ENCODE data around the gene KRTAP10-4.
"Not testable (repeated sequence)": the region's sequence is repeated elsewhere in the genome, so short reads cannot be mapped to it uniquely, and the experiment has no call there.

The KRTAP10-4 gene

DNA sequence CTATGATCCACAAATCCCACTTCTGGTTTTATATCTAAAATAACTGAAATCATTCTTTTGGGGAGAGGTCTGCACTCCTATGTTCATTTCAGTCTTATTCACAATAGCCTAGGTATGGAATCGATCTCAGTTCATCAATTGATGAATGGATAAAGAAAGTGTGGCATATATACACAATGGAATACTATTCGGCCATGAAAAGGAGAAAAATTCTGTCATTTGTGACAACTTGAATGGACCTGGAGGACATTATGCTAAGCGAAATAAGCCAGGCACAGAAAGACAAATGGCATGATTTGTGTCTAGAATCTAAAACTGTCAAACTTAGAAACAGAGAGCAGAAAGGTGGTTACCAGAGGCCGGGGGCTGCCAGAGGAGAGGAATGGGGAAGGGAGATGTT lies 33.0 kb downstream of the KRTAP10-4 start:
- Histone ChIP-seq H3K14ac (ENCODE audit: low read length) (no peak overlapping the region), H3K36me3 (replicated peaks in 1 of 2; ENCODE audit: control insufficient read depth in 2 of 2, insufficient read depth in 2 of 2, low read length in 2 of 2) (no peaks in the 10 kb centered on the region), H3K4me1 (ENCODE audit: control insufficient read depth in 2 of 2, insufficient read depth in 1 of 2, low read depth in 1 of 2, low read length in 2 of 2) (no peaks in the 10 kb centered on the region), H2BK5ac (ENCODE audit: low read length) (no peak overlapping the region), H3K9me3 (replicated peaks in 1 of 2; ENCODE audit: control insufficient read depth in 2 of 2, insufficient read depth in 1 of 2, low read depth in 1 of 2, low read length in 2 of 2) (peaks cover 3 to 5% of the 10 kb centered on the region in 2 donors), H3K4me2 (ENCODE audit: insufficient read depth, low read length, poor library complexity, severe bottlenecking) (no peak overlapping the region), H4K91ac (ENCODE audit: low read depth, low read length, poor library complexity) (no peak overlapping the region), H3K27me3 (ENCODE audit: control insufficient read depth in 3 of 3, insufficient read depth in 3 of 3, low read depth in 1 of 3, low read length in 3 of 3) (peaks cover 0 to 4% (median 0%) of the 10 kb centered on the region in 3 experiments), H3K4me3 (ENCODE audit: low read length in 2 of 2) (no peak overlapping the region), H2AFZ (ENCODE audit: low read length) (no peak overlapping the region), H3K4ac (ENCODE audit: low read length) (no peak overlapping the region), H2AK5ac (ENCODE audit: low read depth, low read length) (no peak overlapping the region), H3K79me1 (ENCODE audit: low read depth, low read length) (no peaks in the 10 kb centered on the region), H2BK15ac (ENCODE audit: low read length) (no peak overlapping the region), H2BK12ac (ENCODE audit: low read length) (no peak overlapping the region), H3K27ac (replicated peaks; ENCODE audit: low read length) (no peak overlapping the region), H4K8ac (ENCODE audit: low read depth, low read length) (no peak overlapping the region), H3K23ac (ENCODE audit: low read depth, low read length, poor library complexity) (no peak overlapping the region), H2BK120ac (ENCODE audit: low read depth, low read length) (no peak overlapping the region), H3K18ac (ENCODE audit: low read length) (no peak overlapping the region), H3K9ac (ENCODE audit: low read depth, low read length, poor library complexity) (no peak overlapping the region)
- DNase-seq (ENCODE audit: low spot score): no peak
- no CpG with 5 or more reads among the region's 4 CpGs for WGBS, 2 donors (ENCODE audit: extremely low coverage in 2 of 2, insufficient read length in 2 of 2, insufficient replicate concordance in 1 of 2)

DNA sequence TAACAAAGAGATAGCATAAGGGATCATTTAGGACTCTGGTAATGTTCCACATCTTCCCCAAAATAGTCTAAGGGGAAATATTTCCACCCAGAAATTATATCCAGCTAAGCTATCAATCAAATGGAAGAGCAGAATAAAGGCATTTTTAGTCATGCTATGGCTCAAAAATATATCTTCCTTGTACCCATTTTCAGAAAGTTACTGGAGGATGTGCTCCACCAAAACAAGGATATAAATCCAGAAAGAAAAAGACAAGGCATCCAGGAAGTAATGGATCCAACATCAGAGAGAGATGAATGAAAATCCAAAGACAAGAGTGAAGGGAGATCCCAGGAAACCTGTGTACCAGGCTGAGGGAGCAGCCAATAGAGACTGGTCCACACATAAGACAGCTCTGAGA lies 35.7 kb downstream of the KRTAP10-4 start:
- Histone ChIP-seq H4K8ac (ENCODE audit: low read depth, low read length) (no peak overlapping the region), H3K36me3 (replicated peaks in 1 of 2; ENCODE audit: control insufficient read depth in 2 of 2, insufficient read depth in 2 of 2, low read length in 2 of 2) (no peaks in the 10 kb centered on the region), H3K4me3 (ENCODE audit: low read length in 2 of 2) (no peak overlapping the region)

DNA sequence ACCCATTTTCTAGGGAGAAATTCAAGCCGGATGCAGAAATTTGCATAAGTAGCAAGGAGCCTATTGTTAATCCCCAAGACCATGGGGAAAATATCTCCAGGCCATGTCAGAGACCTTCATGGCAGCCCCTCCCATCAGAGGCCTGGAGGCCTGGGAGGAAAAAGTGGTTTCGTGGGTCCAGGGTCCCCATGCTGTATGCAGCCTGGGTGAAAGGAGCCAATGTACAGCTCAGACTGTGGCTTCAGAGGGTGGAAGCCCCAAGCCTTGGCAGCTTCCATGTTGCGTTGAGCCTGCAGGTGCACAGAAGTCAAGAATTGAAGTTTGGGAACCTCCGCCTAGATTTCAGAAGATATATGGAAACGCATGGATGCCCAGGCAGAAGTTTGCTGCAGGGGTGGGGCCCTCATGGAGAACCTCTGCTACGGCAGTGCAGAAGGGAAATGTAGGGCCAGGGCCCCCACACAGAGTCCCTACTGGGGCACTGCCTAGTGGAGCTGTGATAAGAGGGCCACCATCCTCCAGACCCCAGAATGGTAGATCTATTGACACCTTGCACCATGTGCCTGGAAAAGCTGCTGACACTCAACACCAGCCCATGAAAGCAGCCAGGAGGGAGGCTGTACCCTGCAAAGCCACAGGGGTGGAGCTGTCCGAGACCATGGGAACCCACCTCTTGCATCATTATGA lies 36.8 kb downstream of the KRTAP10-4 start:
- H3K4me1 ChIP-seq (ENCODE audit: control insufficient read depth in 2 of 2, insufficient read depth in 1 of 2, low read depth in 1 of 2, low read length in 2 of 2); H3K4me3 ChIP-seq (ENCODE audit: low read length in 2 of 2); H4K91ac ChIP-seq (ENCODE audit: low read depth, low read length, poor library complexity); H3K27ac ChIP-seq (replicated peaks; ENCODE audit: low read length); H3K9ac ChIP-seq (ENCODE audit: low read depth, low read length, poor library complexity); H4K8ac ChIP-seq (ENCODE audit: low read depth, low read length); H3K23ac ChIP-seq (ENCODE audit: low read depth, low read length, poor library complexity); H2BK12ac ChIP-seq (ENCODE audit: low read length); H3K18ac ChIP-seq (ENCODE audit: low read length); H3K27me3 ChIP-seq (ENCODE audit: control insufficient read depth in 3 of 3, insufficient read depth in 3 of 3, low read depth in 1 of 3, low read length in 3 of 3); H2BK120ac ChIP-seq (ENCODE audit: low read depth, low read length); H3K79me1 ChIP-seq (ENCODE audit: low read depth, low read length); DNase-seq (ENCODE audit: low spot score); H2AK5ac ChIP-seq (ENCODE audit: low read depth, low read length); H3K4ac ChIP-seq (ENCODE audit: low read length); H3K14ac ChIP-seq (ENCODE audit: low read length); H2BK15ac ChIP-seq (ENCODE audit: low read length); H3K9me3 ChIP-seq (replicated peaks in 1 of 2; ENCODE audit: control insufficient read depth in 2 of 2, insufficient read depth in 1 of 2, low read depth in 1 of 2, low read length in 2 of 2); H3K36me3 ChIP-seq (replicated peaks in 1 of 2; ENCODE audit: control insufficient read depth in 2 of 2, insufficient read depth in 2 of 2, low read length in 2 of 2); H2AFZ ChIP-seq (ENCODE audit: low read length); H2BK5ac ChIP-seq (ENCODE audit: low read length); H3K4me2 ChIP-seq (ENCODE audit: insufficient read depth, low read length, poor library complexity, severe bottlenecking): not testable (repeated sequence)
- WGBS, 2 donors (ENCODE audit: extremely low coverage in 2 of 2, insufficient read length in 2 of 2, insufficient replicate concordance in 1 of 2): no CpG with 5 or more reads among the region's 7 CpGs

More for the DNA sequence above, 35.7 kb downstream of the KRTAP10-4 start:
- no peak overlapping the region for H3K18ac ChIP-seq (ENCODE audit: low read length)
- no peaks in the 10 kb centered on the region for H3K4me1 ChIP-seq (ENCODE audit: control insufficient read depth in 2 of 2, insufficient read depth in 1 of 2, low read depth in 1 of 2, low read length in 2 of 2)
- H3K23ac ChIP-seq (ENCODE audit: low read depth, low read length, poor library complexity): no peak overlapping the region
- no peak overlapping the region for H3K4me2 ChIP-seq (ENCODE audit: insufficient read depth, low read length, poor library complexity, severe bottlenecking)
- no peak overlapping the region for H2BK5ac ChIP-seq (ENCODE audit: low read length)
- H3K9me3 ChIP-seq (replicated peaks in 1 of 2; ENCODE audit: control insufficient read depth in 2 of 2, insufficient read depth in 1 of 2, low read depth in 1 of 2, low read length in 2 of 2): peaks cover 3 to 8% of the 10 kb centered on the region in 2 donors
- no peak overlapping the region for H2AK5ac ChIP-seq (ENCODE audit: low read depth, low read length)
- peaks cover 0 to 2% (median 0%) of the 10 kb centered on the region in 3 experiments for H3K27me3 ChIP-seq (ENCODE audit: control insufficient read depth in 3 of 3, insufficient read depth in 3 of 3, low read depth in 1 of 3, low read length in 3 of 3)
- H3K27ac ChIP-seq (replicated peaks; ENCODE audit: low read length): no peak overlapping the region
- no peak overlapping the region for H3K4ac ChIP-seq (ENCODE audit: low read length)
- H3K79me1 ChIP-seq (ENCODE audit: low read depth, low read length): no peaks in the 10 kb centered on the region
- H3K9ac ChIP-seq (ENCODE audit: low read depth, low read length, poor library complexity): no peak overlapping the region
- no peak overlapping the region for H4K91ac ChIP-seq (ENCODE audit: low read depth, low read length, poor library complexity)
- H2BK12ac ChIP-seq (ENCODE audit: low read length): no peak overlapping the region
- H2BK15ac ChIP-seq (ENCODE audit: low read length): no peak overlapping the region
- no peak overlapping the region for H3K14ac ChIP-seq (ENCODE audit: low read length)
- H2AFZ ChIP-seq (ENCODE audit: low read length): no peak overlapping the region
- no peak overlapping the region for H2BK120ac ChIP-seq (ENCODE audit: low read depth, low read length)
- DNase-seq (ENCODE audit: low spot score): no peak

DNA sequence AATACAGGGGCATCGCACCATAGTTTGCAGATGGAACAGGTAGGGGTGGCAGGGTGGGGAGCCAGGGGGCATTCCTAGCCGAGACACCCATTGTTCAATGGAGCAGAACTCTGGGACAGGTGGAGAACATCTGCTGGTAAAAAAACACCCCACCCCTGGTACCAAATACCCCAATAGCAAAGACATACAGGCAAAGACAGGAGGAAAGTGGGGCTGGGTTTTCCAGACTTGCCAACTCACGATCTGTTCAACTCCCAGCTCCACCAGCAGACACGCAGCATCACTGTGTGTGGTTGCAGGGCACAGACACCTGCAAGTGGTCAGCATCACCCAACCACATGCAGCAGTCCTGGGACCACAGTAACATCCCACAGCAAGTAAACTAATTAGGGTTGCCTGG lies 38.0 kb downstream of the KRTAP10-4 start:
- no peaks in the 10 kb centered on the region for H3K4me1 ChIP-seq (ENCODE audit: control insufficient read depth in 2 of 2, insufficient read depth in 1 of 2, low read depth in 1 of 2, low read length in 2 of 2)
- H3K27me3 ChIP-seq (ENCODE audit: control insufficient read depth in 3 of 3, insufficient read depth in 3 of 3, low read depth in 1 of 3, low read length in 3 of 3): no peaks in the 10 kb centered on the region
- no peak overlapping the region for H4K8ac ChIP-seq (ENCODE audit: low read depth, low read length)
- H3K36me3 ChIP-seq (replicated peaks in 1 of 2; ENCODE audit: control insufficient read depth in 2 of 2, insufficient read depth in 2 of 2, low read length in 2 of 2): no peaks in the 10 kb centered on the region
- no peaks in the 10 kb centered on the region for H3K79me1 ChIP-seq (ENCODE audit: low read depth, low read length)
- H2AFZ ChIP-seq (ENCODE audit: low read length): no peak overlapping the region
- H3K9ac ChIP-seq (ENCODE audit: low read depth, low read length, poor library complexity): no peak overlapping the region
- H3K4me3 ChIP-seq (ENCODE audit: low read length in 2 of 2): peak overlapping the region in 1 of 2 donors; percentile 22
- H2BK12ac ChIP-seq (ENCODE audit: low read length): no peak overlapping the region
- no peak for DNase-seq (ENCODE audit: low spot score)
- H2BK120ac ChIP-seq (ENCODE audit: low read depth, low read length): no peak overlapping the region
- H3K27ac ChIP-seq (replicated peaks; ENCODE audit: low read length): no peak overlapping the region
- H3K14ac ChIP-seq (ENCODE audit: low read length): no peak overlapping the region
- H2BK5ac ChIP-seq (ENCODE audit: low read length): no peak overlapping the region
- H3K4me2 ChIP-seq (ENCODE audit: insufficient read depth, low read length, poor library complexity, severe bottlenecking): no peak overlapping the region
- no peak overlapping the region for H2AK5ac ChIP-seq (ENCODE audit: low read depth, low read length)
- WGBS, 2 donors (ENCODE audit: extremely low coverage in 2 of 2, insufficient read length in 2 of 2, insufficient replicate concordance in 1 of 2): no CpG with 5 or more reads among the region's 4 CpGs
- peaks cover 3 to 8% of the 10 kb centered on the region in 2 donors for H3K9me3 ChIP-seq (replicated peaks in 1 of 2; ENCODE audit: control insufficient read depth in 2 of 2, insufficient read depth in 1 of 2, low read depth in 1 of 2, low read length in 2 of 2)
- no peak overlapping the region for H3K18ac ChIP-seq (ENCODE audit: low read length)
- H4K91ac ChIP-seq (ENCODE audit: low read depth, low read length, poor library complexity): no peak overlapping the region
- H3K4ac ChIP-seq (ENCODE audit: low read length): no peak overlapping the region
- H3K23ac ChIP-seq (ENCODE audit: low read depth, low read length, poor library complexity): no peak overlapping the region
- H2BK15ac ChIP-seq (ENCODE audit: low read length): no peak overlapping the region

All from neuronal stem cell (in vitro differentiated cells).